Endothelial cell of umbilical vein (primary cell): Measurements from ENCODE around the gene MTR. TPM values are rescaled to one million over a fixed set of nuclear protein-coding genes. Genes with fewer than 3 reads are reported as not detected.

ENCODE experiments used
- BruUV-seq: library from RNA; stranded (reverse); fragments of 400-500 nt; replicated peaks from 2 replicates; lab custom pipeline; 2021; lab: Mats Ljungman, UMichigan
- CTCF ChIA-PET: fragments of 300-600, 350-600 bp; sonication (Branson Sonifier 250); formaldehyde crosslinking; loops from one replicate; lab custom pipeline; 2021; ENCODE audit warnings: antibody characterized with exemption, inconsistent platforms; lab: Charles Lee
- POLR2A ChIA-PET: fragments of 300-600, 350-600 bp; sonication (Branson Sonifier 250); formaldehyde crosslinking; loops from one replicate; lab custom pipeline; 2021; ENCODE audit warnings: antibody characterized with exemption, inconsistent platforms; lab: Charles Lee
- DNase-seq: peaks from one replicate; pipeline ENCODE4 v3.0.0-alpha.2; 2011; ENCODE audit warnings: low read depth, low spot score
- FAIRE-seq: peaks from 2 replicates; lab custom pipeline; 2011; peaks lifted over from hg19 to GRCh38; lab: Jason Lieb, UNC
- H2AFZ ChIP-seq: 2 replicates; pipeline ENCODE4 v1.6.0; 2012; ENCODE audit warnings: low read depth, low read length, control low read depth, inconsistent platforms
- H3K27ac ChIP-seq: 2 replicates; pipeline ENCODE4 v1.5.1; 2011; ENCODE audit warnings: low read depth, mild to moderate bottlenecking, control low read depth, low read length, moderate library complexity; ENCODE audit not compliant: insufficient read depth
- H3K27me3 ChIP-seq, 2 experiments: 2 replicates each; pipeline versions ENCODE4 v1.6.0 to v1.6.1; 2011; ENCODE audit warnings: low read length in 2 of 2, mixed read lengths in 1 of 2; ENCODE audit not compliant: control insufficient read depth in 2 of 2, insufficient read depth in 2 of 2
- H3K36me3 ChIP-seq, 2 experiments: 2 replicates in 1 of 2; 3 replicates in 1 of 2; pipeline ENCODE4 v1.5.1; 2011; ENCODE audit warnings: low read length in 2 of 2, mild to moderate bottlenecking in 1 of 2, moderate library complexity in 1 of 2; ENCODE audit not compliant: control insufficient read depth in 2 of 2, insufficient read depth in 2 of 2; ENCODE audit errors: extremely low read depth in 1 of 2
- H3K4me1 ChIP-seq: 3 replicates; pipeline ENCODE4 v1.5.1; 2011; ENCODE audit warnings: mild to moderate bottlenecking, low read length; ENCODE audit not compliant: control insufficient read depth, insufficient read depth; ENCODE audit errors: extremely low read depth
- H3K4me2 ChIP-seq: 2 replicates; pipeline ENCODE4 v1.6.1; 2011; ENCODE audit warnings: low read length, control low read depth, mixed read lengths; ENCODE audit not compliant: insufficient read depth
- H3K4me3 ChIP-seq, 3 experiments: fragments of 200-600 bp in 1 of 3; sonication (generic), shearing (Covaris generic) in 1 of 3; replicated peaks in 1 of 3; 2 replicates each; pipeline ENCODE4 v1.5.1; 2011 to 2016; ENCODE audit warnings: control low read depth in 3 of 3, low read length in 3 of 3, mild to moderate bottlenecking in 2 of 3, inconsistent platforms in 1 of 3, low read depth in 1 of 3, moderate library complexity in 1 of 3; ENCODE audit not compliant: insufficient read depth in 1 of 3
- H3K79me2 ChIP-seq: 2 replicates; pipeline ENCODE4 v1.6.0; 2012; ENCODE audit warnings: low read length, inconsistent platforms; ENCODE audit not compliant: control insufficient read depth, insufficient read depth
- H3K9ac ChIP-seq: replicated peaks from 2 replicates; pipeline ENCODE3; 2011; ENCODE audit warnings: low read length, control low read depth; ENCODE audit not compliant: insufficient read depth; ENCODE audit errors: extremely low read depth
- H3K9me1 ChIP-seq: replicated peaks from 3 replicates; pipeline ENCODE4 v1.6.0; 2011; ENCODE audit warnings: mild to moderate bottlenecking, low read length; ENCODE audit not compliant: control insufficient read depth, insufficient read depth; ENCODE audit errors: extremely low read depth
- H3K9me3 ChIP-seq: replicated peaks from 2 replicates; pipeline ENCODE4 v1.5.1; 2012; ENCODE audit warnings: low read length, inconsistent platforms; ENCODE audit not compliant: control insufficient read depth, insufficient read depth
- H4K20me1 ChIP-seq: replicated peaks from 2 replicates; pipeline ENCODE3; 2011; ENCODE audit warnings: mild to moderate bottlenecking, low read length; ENCODE audit not compliant: control insufficient read depth, insufficient read depth; ENCODE audit errors: extremely low read depth
- EZH2 ChIP-seq: IDR thresholded peaks from 2 replicates; pipeline ENCODE4 v1.6.1; 2012; ENCODE audit warnings: borderline replicate concordance, low read depth, mild to moderate bottlenecking, moderate library complexity, low read length, inconsistent platforms; ENCODE audit not compliant: severe bottlenecking
- FOS ChIP-seq: IDR thresholded peaks from 2 replicates; pipeline ENCODE4 v1.6.1; 2011; ENCODE audit warnings: mild to moderate bottlenecking, low read length, moderate library complexity, borderline replicate concordance; ENCODE audit not compliant: insufficient read depth
- GATA2 ChIP-seq: IDR thresholded peaks from 2 replicates; pipeline ENCODE4 v1.7.0; 2011; ENCODE audit warnings: low read depth, mild to moderate bottlenecking, moderate library complexity, mixed read lengths, low read length; ENCODE audit not compliant: insufficient read length, insufficient read depth
- JUN ChIP-seq: IDR thresholded peaks from 2 replicates; pipeline ENCODE4 v1.6.1; 2011; ENCODE audit warnings: borderline replicate concordance, low read depth; ENCODE audit not compliant: insufficient read length, insufficient read depth
- MAX ChIP-seq: IDR thresholded peaks from 2 replicates; pipeline ENCODE4 v1.6.1; 2011; ENCODE audit not compliant: insufficient read depth, insufficient read length
- MYC ChIP-seq: IDR thresholded peaks from one replicate; pipeline ENCODE4 v1.6.1; 2011; ENCODE audit warnings: mild to moderate bottlenecking, low read depth, low read length
- POLR2A ChIP-seq: IDR thresholded peaks from 2 replicates; pipeline ENCODE4 v1.6.1; 2012; ENCODE audit warnings: low read depth, mild to moderate bottlenecking, control low read depth, low read length
- POLR2AphosphoS5 ChIP-seq: IDR thresholded peaks from 2 replicates; pipeline ENCODE4 v1.6.1; 2012; ENCODE audit warnings: low read depth, mild to moderate bottlenecking, control low read depth, low read length, moderate library complexity; ENCODE audit not compliant: insufficient read depth
- dilution Hi-C: fragments of 300-500 bp; cut with MboI; formaldehyde crosslinking; loops from one replicate; pipeline ENCODE4 v1.15.0; 2019; ENCODE audit warnings: low sequenced_read_pairs; ENCODE audit not compliant: extremely low pct_ligation_motif_present
- intact Hi-C: fragments of 100-400 bp; cut with micrococcal nuclease; formaldehyde crosslinking; loops from one replicate; pipeline ENCODE4 v1.10.0; 2022
- polyA plus RNA-seq, 4 experiments: library from polyadenylated mRNA; depleted of rRNA in 3 of 4; stranded (reverse) in 3 of 4; unstranded in 1 of 4; fragments of >200 nt; gene quantifications; 2 replicates each; pipeline versions ENCODE4 v1.2.1 to v1.2.3, GENCODE V29; 2011 to 2012; ENCODE audit warnings: missing spikeins in 1 of 4
- total RNA-seq: library from RNA; stranded (reverse); gene quantifications from 2 replicates; pipeline ENCODE4 v1.2.3, GENCODE V29; 2021
- TF ChIP-seq, protein P1 (sequence below), 2 donors: IDR thresholded peaks; 1 replicate in 1 of 2; 2 replicates in 1 of 2; pipeline ENCODE4 v1.5.1; 2011; ENCODE audit warnings: low read length in 2 of 2, mild to moderate bottlenecking in 2 of 2, moderate library complexity in 2 of 2, control low read depth in 1 of 2, inconsistent platforms in 1 of 2, low read depth in 1 of 2; ENCODE audit not compliant: insufficient read depth in 1 of 2; ENCODE audit errors: extremely low read depth in 1 of 2

The MTR gene
- total and polyA plus RNA-seq, 2 donors (not counting 3 experiments of a cell fraction or from before 2014, with no cell fraction given), result 6.7 to 45.2 TPM

DNA sequence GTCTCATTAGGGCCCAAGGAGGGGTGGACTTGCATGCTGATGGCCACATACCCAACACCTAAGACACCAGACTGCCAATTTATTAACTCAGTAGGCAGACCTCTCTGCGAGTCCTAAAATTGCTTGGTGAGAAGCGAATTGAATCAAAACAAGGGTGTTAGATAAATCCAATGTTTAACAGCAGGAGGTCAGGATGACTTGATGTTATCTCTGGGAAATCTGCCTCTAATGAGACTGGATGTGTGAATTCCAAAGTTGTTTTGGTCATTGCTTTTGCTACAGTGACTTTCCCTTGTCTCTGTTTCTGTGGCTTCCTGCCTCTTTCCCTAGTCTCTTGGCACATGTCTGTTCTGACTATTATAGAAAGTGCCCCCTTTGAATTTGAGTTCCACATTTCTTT lies 20.8 kb downstream of the MTR start:
- DNase-seq (no peak), FAIRE-seq (no peak)
- dilution Hi-C loops, result no loop called here
- no peak overlapping the region for H3K9ac ChIP-seq
- no peak overlapping the region for H3K27ac ChIP-seq
- BruUV-seq, result no TSS peak
- H3K79me2 ChIP-seq, result no peaks in the 10 kb centered on the region
- H3K36me3 ChIP-seq, result peaks cover 10 to 12% of the 10 kb centered on the region in 2 experiments
- intact Hi-C loops, result no loop called here
- H3K4me1 ChIP-seq, result no peaks in the 10 kb centered on the region
- H2AFZ ChIP-seq, result no peak overlapping the region
- no peak overlapping the region for H3K4me2 ChIP-seq
- no peaks in the 10 kb centered on the region for H3K9me3 ChIP-seq
- no peak overlapping the region for H3K4me3 ChIP-seq
- no peaks in the 10 kb centered on the region for H3K9me1 ChIP-seq
- TF ChIP-seq GATA2 (no peak), FOS (no peak), JUN (no peak), POLR2AphosphoS5 (no peak), MAX (no peak), EZH2 (no peak), MYC (no peak), POLR2A (no peak)
- TF ChIP-seq, protein P1, sequence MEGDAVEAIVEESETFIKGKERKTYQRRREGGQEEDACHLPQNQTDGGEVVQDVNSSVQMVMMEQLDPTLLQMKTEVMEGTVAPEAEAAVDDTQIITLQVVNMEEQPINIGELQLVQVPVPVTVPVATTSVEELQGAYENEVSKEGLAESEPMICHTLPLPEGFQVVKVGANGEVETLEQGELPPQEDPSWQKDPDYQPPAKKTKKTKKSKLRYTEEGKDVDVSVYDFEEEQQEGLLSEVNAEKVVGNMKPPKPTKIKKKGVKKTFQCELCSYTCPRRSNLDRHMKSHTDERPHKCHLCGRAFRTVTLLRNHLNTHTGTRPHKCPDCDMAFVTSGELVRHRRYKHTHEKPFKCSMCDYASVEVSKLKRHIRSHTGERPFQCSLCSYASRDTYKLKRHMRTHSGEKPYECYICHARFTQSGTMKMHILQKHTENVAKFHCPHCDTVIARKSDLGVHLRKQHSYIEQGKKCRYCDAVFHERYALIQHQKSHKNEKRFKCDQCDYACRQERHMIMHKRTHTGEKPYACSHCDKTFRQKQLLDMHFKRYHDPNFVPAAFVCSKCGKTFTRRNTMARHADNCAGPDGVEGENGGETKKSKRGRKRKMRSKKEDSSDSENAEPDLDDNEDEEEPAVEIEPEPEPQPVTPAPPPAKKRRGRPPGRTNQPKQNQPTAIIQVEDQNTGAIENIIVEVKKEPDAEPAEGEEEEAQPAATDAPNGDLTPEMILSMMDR (IDR thresholded peaks at IDR 0.05; ENCODE audit: extremely low read depth in 1 of 2, insufficient read depth in 1 of 2, low read depth in 1 of 2, low read length in 2 of 2), result no peak
- no peaks in the 10 kb centered on the region for H3K27me3 ChIP-seq
- POLR2A ChIA-PET, result no interaction called here
- no peaks in the 10 kb centered on the region for H4K20me1 ChIP-seq
- CTCF ChIA-PET, result no interaction called here
